Measurements from ENCODE around the gene TAX1BP3. TPM values are rescaled to one million over a fixed set of nuclear protein-coding genes. Genes with fewer than 3 reads are reported as not detected.
A peak's percentile ranks its signal among the peaks of the same experiment; 100 is the strongest.

The TAX1BP3 gene
- total and polyA plus RNA-seq, 4 donors, result 11.9 to 27.7 (median 20.0) TPM

- Histone ChIP-seq H3K36me3 (ENCODE audit: control insufficient read depth in 4 of 4, insufficient read depth in 3 of 4, low read depth in 1 of 4, low read length in 3 of 4) (peaks cover 0 to 5% (median 0%) of the 10 kb centered on the region in 4 donors), H3K27me3 (ENCODE audit: control insufficient read depth in 4 of 4, insufficient read depth in 4 of 4, low read length in 3 of 4) (no peaks in the 10 kb centered on the region), H3K9ac (ENCODE audit: low read depth in 1 of 2, low read length in 2 of 2) (no peak overlapping the region), H3K4me1 (ENCODE audit: control insufficient read depth in 4 of 4, insufficient read depth in 4 of 4, low read length in 3 of 4) (peaks cover 3 to 12% (median 9%) of the 10 kb centered on the region in 4 donors), H3K27ac (ENCODE audit: low read depth in 1 of 2, low read length in 2 of 2) (peak overlapping the region in 1 of 2 donors; percentile 0), H3K9me3 (ENCODE audit: control insufficient read depth in 4 of 4, low read length in 3 of 4) (no peaks in the 10 kb centered on the region), H3K4me3 (ENCODE audit: low read depth in 1 of 3, low read length in 3 of 3) (no peak overlapping the region)
- no peak for DNase-seq (ENCODE audit: low spot score)
- 64% methylated on average over 7 of the region's 7 CpGs for WGBS
- TF ChIP-seq HNF4G (IDR thresholded peaks at IDR 0.05) (no peak), EGR1 (IDR thresholded peaks at IDR 0.05; ENCODE audit: low read depth in 2 of 2) (no peak), SP1 (IDR thresholded peaks at IDR 0.05) (no peak), REST (IDR thresholded peaks at IDR 0.05) (no peak), HNF4A (conservative IDR thresholded peaks at IDR 0.05) (no peak), YY1 (IDR thresholded peaks at IDR 0.05) (no peak), FOXA1 (IDR thresholded peaks at IDR 0.05) (no peak)
Observed at GRCh38 chr17:3639981-3640596, 28.3 kb downstream of the TAX1BP3 start.

DNA sequence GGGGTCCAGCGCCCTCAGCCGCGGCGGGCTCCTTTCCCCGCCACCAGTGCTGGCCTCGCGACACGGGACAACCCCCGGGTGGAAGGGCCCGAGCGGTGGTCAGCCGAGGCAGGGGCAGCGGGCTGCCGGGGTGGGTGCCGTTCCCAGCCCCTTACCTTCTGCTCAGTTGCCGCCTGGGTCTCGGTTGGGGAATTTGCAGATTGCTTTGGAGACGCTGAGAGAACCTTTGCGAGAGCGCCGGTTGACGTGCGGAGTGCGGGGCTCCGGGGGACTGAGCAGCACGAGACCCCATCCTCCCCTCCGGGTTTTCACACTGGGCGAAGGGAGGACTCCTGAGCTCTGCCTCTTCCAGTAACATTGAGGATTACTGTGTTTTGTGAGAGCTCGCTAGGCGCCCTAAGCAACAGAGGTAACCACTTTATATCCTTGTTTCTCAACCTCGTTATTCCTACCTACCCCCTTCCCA lies 31.4 kb downstream of the TAX1BP3 start:
- Histone ChIP-seq H3K36me3 (ENCODE audit: control insufficient read depth in 4 of 4, insufficient read depth in 3 of 4, low read depth in 1 of 4, low read length in 3 of 4) (peaks cover 0 to 7% (median 2%) of the 10 kb centered on the region in 4 donors), H3K27me3 (ENCODE audit: control insufficient read depth in 4 of 4, insufficient read depth in 4 of 4, low read length in 3 of 4) (no peaks in the 10 kb centered on the region), H3K4me3 (ENCODE audit: low read depth in 1 of 3, low read length in 3 of 3) (peak overlapping the region; percentile 85 to 94 (median 88)), H3K27ac (ENCODE audit: low read depth in 1 of 2, low read length in 2 of 2) (peak overlapping the region; percentile 95 to 97), H3K9ac (ENCODE audit: low read depth in 1 of 2, low read length in 2 of 2) (peak overlapping the region; percentile 54 to 88), H3K9me3 (ENCODE audit: control insufficient read depth in 4 of 4, low read length in 3 of 4) (no peaks in the 10 kb centered on the region), H3K4me1 (ENCODE audit: control insufficient read depth in 4 of 4, insufficient read depth in 4 of 4, low read length in 3 of 4) (peaks cover 6 to 22% (median 15%) of the 10 kb centered on the region in 4 donors)
- TF ChIP-seq TAF1 (conservative IDR thresholded peaks at IDR 0.05), result no peak
- TF ChIP-seq CTCF (IDR thresholded peaks at IDR 0.05; ENCODE audit: low read depth, low read length, missing input control), result no peak
- no peak for TF ChIP-seq HNF4G (IDR thresholded peaks at IDR 0.05)
- TF ChIP-seq RXRA (IDR thresholded peaks at IDR 0.05), result no peak
- no peak for TF ChIP-seq EGR1 (IDR thresholded peaks at IDR 0.05; ENCODE audit: low read depth in 2 of 2)
- TF ChIP-seq HNF4A (conservative IDR thresholded peaks at IDR 0.05), result no peak
- no peak for TF ChIP-seq REST (IDR thresholded peaks at IDR 0.05)
- TF ChIP-seq, protein P1, sequence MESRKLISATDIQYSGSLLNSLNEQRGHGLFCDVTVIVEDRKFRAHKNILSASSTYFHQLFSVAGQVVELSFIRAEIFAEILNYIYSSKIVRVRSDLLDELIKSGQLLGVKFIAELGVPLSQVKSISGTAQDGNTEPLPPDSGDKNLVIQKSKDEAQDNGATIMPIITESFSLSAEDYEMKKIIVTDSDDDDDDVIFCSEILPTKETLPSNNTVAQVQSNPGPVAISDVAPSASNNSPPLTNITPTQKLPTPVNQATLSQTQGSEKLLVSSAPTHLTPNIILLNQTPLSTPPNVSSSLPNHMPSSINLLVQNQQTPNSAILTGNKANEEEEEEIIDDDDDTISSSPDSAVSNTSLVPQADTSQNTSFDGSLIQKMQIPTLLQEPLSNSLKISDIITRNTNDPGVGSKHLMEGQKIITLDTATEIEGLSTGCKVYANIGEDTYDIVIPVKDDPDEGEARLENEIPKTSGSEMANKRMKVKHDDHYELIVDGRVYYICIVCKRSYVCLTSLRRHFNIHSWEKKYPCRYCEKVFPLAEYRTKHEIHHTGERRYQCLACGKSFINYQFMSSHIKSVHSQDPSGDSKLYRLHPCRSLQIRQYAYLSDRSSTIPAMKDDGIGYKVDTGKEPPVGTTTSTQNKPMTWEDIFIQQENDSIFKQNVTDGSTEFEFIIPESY (IDR thresholded peaks at IDR 0.05), result no peak
- TF ChIP-seq JUND (IDR thresholded peaks at IDR 0.05), result no peak
- no peak for TF ChIP-seq RAD21 (IDR thresholded peaks at IDR 0.05)
- TF ChIP-seq MAX (IDR thresholded peaks at IDR 0.05), result no peak
- TF ChIP-seq FOXA2 (IDR thresholded peaks at IDR 0.05), result no peak
- TF ChIP-seq YY1 (IDR thresholded peaks at IDR 0.05), result no peak
- no peak for TF ChIP-seq SP1 (IDR thresholded peaks at IDR 0.05)
- TF ChIP-seq NR2F2 (IDR thresholded peaks at IDR 0.05), result no peak
- no peak for TF ChIP-seq FOXA1 (IDR thresholded peaks at IDR 0.05)
- no peak for TF ChIP-seq ATF3 (IDR thresholded peaks at IDR 0.05)
- no peak for TF ChIP-seq GABPA (IDR thresholded peaks at IDR 0.05 in 1 of 2, conservative IDR thresholded peaks at IDR 0.05 in 1 of 2)
- 4% methylated on average over 31 of the region's 31 CpGs for WGBS
- DNase-seq (ENCODE audit: low spot score), result no peak

Data from liver (tissue), 9 donors.